Stimulated activated CD8-positive, alpha-beta memory T cell treated with anti-CD3 and anti-CD28 coated beads, Interleukin-7, amount 100 ng/mL, for 1 hour (primary cell): Measurements from ENCODE around the gene IFT52.
"Not testable (repeated sequence)": the region's sequence is repeated elsewhere in the genome, so short reads cannot be mapped to it uniquely, and the experiment has no call there.

ENCODE experiments used
- DNase-seq, 2 donors: peaks; one replicate each; pipeline ENCODE4 v3.0.0-alpha.2; 2020; ENCODE audit warnings: low read depth in 2 of 2

The IFT52 gene

GRCh38 chr20:43651650-43652184 is 61.0 kb downstream of the IFT52 start:
- not testable (repeated sequence) for DNase-seq

GRCh38 chr20:43653966-43654365 is 63.2 kb downstream of the IFT52 start:
- no peak for DNase-seq

DNA sequence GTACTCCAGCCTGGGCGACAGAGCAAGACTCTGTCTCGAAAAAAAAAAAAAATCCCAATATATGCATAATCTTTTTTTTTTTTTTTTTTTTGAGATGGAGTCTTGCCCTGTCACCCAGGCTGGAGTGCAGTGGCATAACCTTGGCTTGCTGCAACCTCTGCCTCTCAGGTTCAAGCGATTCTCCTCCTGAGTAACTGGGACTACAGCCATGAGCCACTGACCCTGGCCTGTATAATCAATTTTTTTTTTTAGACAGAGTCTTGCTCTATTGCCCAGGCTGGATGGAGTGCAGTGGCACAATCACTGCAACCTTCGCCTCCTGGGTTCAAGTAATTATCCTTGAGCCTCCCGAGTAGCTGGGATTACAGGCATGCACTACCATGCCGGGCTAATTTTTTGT is 64.4 kb downstream of the IFT52 start:
- DNase-seq = not testable (repeated sequence)

DNA sequence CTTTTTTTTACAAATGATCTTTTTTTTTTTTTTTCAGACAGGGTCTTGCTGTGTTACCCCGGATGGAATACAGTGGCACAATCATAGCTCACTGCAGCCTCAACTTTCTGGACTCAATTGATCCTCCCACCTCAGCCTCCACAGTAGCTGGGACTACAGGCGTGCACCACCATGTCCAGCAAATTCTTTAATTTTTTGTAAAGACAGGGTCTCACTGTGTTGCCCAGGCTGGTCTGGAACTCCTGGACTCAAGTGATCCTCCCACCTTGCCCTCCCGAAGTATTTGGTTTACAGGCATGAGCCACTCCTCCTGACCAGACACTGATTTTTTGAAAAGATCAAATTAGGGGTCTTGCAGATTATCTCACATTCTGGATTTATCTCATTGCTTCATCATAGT is 65.2 kb downstream of the IFT52 start:
- no peak for DNase-seq

DNA sequence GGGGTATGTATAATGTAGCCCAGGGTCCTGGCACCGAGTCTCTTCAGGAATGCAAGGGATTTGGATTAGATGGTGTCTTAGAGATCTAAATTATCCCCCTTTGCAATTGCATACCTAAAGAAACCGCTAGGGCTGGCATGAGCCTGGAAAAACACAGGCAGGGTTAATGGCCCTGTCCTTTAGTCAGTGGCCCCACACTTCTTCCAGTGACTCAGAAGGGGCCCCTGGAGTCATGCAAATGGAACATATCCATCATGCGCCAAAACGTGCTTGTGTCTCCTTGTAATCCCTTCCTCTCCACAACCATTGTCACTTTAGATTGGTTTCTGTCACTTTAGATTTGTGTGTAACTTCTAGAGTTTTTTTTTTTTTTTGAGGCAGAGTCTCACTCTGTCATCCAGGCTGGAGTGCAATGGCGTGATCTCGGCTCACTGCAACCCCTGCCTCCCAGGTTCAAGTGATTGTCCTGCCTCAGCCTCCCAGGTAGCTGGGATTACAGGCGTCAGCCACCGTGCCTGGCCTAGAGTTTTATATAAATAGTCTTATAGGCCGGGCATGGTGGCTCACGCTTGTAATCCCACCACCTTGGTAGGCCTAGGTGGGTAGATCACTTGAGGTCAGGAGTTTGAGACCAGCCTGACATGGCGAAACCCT is 67.5 kb downstream of the IFT52 start:
- no peak for DNase-seq

DNA sequence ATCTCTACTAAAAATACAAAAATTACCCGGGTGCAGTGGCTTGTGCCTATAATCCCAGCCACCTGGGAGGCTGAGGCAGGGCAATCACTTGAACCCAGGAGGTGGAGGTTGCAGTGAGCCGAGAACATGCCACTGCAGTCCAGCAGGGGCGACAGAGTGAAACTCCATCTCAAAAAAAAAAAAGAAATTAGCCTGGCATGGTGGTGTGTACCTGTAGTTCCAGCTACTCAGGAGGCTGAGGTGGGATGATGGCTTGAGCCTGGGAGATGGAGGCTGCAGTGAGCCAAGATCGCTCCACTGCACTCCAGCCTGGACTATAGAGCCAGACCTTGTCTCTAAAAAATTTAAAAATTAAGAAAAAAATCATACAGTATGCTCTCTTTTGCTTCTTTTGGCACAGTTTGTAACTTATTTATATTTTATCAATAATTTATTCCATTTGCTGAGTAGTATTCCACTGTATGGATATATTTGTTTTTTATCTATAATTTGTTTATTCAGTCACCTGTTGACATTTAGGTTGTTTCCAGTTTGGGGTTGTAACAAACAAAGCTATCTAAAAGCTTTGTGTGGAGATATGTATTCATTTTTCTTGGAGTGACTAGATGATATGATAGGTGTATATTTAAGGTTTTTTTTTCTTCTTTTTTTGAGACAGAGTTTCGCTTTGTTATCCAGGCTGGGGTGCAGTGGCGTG is 68.1 kb downstream of the IFT52 start:
- DNase-seq = no peak

DNA sequence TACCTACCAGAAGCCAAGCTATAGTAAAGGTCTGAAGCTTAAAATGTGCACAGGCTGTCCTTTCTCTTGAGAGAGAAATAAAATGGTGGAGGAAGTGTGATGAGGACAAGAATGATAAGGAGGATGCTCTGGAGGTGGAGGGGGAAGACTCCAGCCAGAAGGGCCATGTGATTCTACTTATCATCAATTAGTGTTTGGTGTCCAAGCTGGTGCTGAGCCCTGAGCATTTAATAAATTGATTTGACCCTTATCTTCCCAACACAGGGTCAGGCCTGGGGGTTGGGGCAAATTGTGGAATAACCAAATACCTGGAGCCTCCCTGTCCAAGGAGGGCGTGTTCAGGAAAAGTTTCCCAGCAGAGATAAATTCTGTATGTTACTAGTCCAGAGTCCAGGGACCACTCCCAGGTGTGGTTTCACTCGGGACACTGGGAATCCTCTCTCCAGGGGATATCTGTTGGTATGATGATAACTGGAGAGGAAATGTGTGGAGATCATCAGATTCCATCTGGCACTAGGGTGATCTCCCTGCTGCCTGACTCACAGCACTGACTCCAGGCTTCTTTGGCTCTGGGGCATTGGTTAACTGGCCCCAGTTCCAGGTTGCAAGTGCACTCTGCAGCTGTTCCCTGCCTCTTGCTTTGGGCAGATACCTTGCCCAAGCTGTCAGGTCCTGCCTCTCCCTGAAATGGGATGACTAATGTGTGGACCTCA is 72.4 kb downstream of the IFT52 start:
- no peak for DNase-seq

GRCh38 chr20:43665466-43666176 is 74.9 kb downstream of the IFT52 start:
- no peak for DNase-seq

DNA sequence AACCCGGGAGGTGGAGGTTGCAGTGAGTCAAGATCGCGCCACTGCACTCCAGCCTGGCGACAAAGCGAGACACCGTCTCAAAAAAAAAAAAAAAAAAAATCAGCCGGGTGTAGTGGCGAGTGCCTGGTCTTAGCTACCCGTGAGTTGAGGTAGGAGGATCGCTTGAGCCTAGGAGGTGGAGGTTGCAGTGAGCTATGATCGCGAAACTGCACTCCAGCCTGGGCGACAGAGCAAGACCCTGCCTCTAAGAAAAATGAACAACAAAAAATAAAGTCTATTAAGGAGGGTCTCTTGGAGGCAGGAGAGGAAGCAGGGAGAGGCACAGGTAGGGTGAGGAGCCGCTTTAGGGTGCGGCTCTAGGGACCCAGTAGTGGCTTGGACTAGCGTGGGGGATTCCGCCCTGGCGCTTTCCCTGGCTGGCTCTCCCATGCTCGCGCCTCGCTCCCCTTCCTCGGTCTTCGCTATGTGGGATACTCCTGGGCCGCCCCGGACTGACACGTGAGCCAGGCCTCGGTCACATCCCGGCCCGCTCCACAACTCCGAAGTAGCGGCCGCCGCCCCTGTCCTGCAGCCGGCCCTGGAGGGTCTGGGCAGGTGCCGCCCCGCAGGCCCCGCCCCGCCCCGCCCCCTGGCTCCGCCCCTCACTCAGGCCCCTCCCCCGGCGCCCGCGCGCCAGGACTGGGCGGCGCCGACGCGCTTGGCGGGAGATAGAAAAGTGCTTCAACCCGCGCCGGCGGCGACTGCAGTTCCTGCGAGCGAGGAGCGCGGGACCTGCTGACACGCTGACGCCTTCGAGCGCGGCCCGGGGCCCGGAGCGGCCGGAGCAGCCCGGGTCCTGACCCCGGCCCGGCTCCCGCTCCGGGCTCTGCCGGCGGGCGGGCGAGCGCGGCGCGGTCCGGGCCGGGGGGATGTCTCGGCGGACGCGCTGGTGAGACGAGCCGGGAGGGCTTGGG is 75.9 kb downstream of the IFT52 start, which contains the start of gene MYBL2:
Gene MYBL2, plus strand, starts transcription at position 739 of the 953 bp plus-strand sequence. Its CDS starts 170 bp downstream, at position 909.
- DNase-seq = peak; percentile 24 to 46

DNA sequence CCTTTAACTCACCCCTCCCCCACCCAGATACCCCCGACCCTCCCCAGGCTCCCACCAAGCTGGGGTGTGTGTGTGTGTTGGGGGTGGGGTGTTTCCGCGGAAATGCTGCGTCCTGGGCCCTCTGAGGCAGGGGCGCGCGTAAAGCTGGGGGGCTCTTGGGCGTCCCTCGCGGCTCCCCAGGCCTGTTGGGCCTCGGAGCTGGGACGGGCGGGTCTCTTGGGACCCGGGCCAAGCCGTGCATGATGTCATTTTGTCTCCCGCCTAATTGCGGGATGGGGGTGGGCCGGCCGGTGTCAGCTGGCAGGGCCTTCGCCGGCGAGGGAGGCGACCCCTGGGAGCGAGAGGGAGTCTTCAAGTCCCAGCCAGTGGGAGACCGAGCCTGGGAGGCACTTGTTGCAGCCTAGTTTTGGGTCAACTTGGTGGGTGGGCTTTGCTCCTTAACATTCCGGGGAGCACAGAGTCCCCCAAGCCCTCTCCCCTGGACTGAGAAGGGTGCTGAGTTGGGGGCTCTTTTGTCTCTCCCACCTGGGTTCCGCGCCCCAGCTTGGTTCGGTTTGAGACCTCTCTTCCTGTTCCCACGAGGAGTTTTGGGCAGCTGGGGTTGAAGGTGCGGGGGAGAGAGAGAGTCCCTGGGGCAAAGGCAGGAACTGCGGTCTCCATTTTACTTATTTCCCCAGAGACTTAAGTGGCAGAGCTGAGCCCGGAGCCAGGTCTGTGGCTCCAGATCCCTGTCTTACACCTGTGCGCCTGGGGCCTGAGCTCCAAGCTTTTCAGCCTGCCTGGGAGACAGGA is 76.8 kb downstream of the IFT52 start:
- no peak for DNase-seq

GRCh38 chr20:43669332-43669731 is 78.6 kb downstream of the IFT52 start:
- DNase-seq = no peak

DNA sequence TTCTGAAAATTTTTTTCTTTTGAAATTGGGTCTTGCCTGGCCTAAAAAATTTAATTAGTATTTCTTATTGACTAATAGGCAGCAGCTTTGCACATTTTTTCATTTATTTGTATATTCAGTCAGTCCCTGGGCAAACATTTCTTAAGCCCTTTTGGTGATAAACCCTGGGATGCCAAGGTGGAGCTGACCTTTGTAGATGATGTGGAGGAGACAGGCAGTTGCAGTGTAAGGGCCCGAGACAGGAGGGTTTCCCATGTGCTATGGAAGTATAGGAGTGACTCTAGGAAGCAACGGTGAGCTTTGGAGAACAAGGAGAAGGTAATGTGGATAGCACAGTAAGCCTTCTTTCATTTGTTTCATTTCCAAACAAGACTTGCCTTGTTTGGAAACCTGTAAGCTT is 79.7 kb downstream of the IFT52 start:
- DNase-seq = no peak

DNA sequence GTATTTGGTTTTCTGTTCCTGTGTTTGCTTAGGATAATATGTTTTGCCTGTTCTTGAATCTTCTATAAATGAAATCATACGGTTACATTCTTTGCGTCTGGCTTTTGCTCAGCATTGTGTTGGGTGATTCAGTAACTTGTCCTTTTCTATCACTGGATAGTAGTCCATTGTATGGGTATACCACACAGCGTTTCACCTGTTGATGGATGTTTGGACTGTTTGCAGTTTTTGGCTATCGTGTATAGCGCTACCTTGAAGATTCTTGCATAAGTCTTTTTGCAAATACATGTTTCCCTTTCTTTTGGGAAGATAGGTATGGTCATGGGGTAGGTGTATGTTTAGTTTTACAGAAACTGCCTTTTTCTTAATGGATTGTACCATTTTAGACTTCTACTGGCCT is 85.6 kb downstream of the IFT52 start:
- no peak for DNase-seq

GRCh38 chr20:43680981-43681380 is 90.2 kb downstream of the IFT52 start:
- no peak for DNase-seq

DNA sequence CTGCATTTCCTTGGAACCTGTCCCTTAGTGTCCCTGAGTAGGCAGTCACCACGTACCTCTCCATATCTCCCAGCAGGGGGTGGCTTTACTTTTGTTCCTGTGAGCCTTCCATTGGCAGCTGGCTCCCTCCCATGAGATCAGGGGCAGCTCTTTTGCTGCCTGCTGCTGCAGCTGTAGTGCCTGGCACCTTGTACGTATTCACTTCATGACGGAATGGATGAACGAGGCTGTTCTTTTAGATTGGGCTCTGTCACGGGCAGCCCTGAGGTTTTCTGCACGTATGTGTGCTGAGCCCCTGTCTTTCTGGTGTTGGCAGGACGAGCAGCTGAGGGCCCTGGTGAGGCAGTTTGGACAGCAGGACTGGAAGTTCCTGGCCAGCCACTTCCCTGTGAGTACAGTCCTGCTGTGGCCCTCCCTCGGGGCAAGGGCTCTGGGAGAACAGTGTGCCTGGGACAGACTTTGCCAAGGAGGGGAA is 90.8 kb downstream of the IFT52 start:
- DNase-seq = no peak

- no peak for DNase-seq
Observed at GRCh38 chr20:43681991-43682410, 91.3 kb downstream of the IFT52 start.

GRCh38 chr20:43682446-43682845 is 91.7 kb downstream of the IFT52 start:
- no peak for DNase-seq

DNA sequence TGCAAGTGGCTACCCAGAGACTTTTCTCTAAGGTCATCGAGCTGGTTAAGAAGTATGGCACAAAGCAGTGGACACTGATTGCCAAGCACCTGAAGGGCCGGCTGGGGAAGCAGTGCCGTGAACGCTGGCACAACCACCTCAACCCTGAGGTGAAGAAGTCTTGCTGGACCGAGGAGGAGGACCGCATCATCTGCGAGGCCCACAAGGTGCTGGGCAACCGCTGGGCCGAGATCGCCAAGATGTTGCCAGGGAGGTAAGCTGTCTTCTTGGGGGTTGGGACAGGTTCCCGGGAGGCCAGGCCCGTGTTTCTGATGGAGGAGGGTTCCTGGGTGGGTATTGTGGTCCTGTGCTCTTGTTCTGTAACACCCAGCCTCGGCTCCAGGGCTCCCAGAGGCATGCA is 96.1 kb downstream of the IFT52 start:
- DNase-seq = no peak

- no peak for DNase-seq
Observed at GRCh38 chr20:43689165-43689564, 98.4 kb downstream of the IFT52 start.
